ENCODE results near the gene CSNK1G1.
"Not testable (repeated sequence)": the region's sequence is repeated elsewhere in the genome, so short reads cannot be mapped to it uniquely, and the experiment has no call there.

CSNK1G1 gene

DNA sequence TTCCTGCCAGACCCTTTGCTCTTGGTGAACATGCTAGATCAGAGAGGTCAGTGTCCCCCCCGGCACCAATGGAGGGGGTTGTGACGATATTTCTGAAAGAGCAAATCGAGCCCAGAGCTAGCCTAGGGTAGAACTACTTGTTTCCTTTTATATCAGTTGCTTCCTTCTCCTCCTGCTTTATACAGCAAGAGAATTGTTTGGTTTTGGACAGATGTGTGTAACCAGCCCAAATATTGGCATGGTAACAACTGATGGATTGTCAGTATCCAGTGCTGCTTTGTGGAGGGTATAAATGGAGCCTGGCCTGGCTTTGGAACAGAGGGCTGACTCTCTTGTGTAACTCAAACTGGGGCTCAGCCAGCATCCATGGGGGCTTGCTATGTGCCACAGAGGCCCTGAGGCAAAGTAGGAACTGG is 233.0 kb downstream of the CSNK1G1 start:
- Histone ChIP-seq H3K9ac (ENCODE audit: low read depth in 1 of 2, low read length in 2 of 2) (no peak overlapping the region), H3K4me3 (ENCODE audit: low read depth in 1 of 2, low read length in 2 of 2) (no peak overlapping the region), H3K27ac (ENCODE audit: low read depth, low read length) (no peak overlapping the region), H3K36me3 (ENCODE audit: control insufficient read depth in 1 of 2, insufficient read depth in 2 of 2, low read length in 2 of 2) (peaks cover 51 to 83% of the 10 kb centered on the region in 2 donors), H3K9me3 (ENCODE audit: control insufficient read depth in 1 of 2, low read length in 2 of 2) (no peaks in the 10 kb centered on the region), H3K4me1 (ENCODE audit: control insufficient read depth in 1 of 2, insufficient read depth in 2 of 2, low read length in 2 of 2) (no peaks in the 10 kb centered on the region), H3K27me3 (ENCODE audit: control insufficient read depth in 1 of 2, insufficient read depth in 2 of 2, low read length in 2 of 2) (no peaks in the 10 kb centered on the region)

DNA sequence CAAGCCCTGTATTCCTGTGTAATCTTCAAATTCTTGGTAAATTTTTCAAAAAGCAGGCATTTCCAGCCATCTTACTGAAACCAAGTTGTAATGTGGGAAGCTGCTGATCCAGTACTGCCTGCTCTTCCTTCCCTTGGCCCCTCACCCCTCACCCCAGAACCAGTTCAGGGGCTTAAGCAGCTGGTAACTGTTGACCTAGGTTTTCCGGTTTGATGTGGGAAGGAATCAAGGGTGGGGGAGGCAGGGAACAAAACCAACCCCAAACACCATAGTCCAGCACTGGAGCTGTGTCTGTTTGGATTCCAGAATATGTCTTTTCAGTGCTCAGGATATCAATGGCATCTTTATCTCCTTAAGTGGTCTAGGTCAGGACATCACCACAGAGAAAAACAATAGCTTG is 233.5 kb downstream of the CSNK1G1 start:
- Histone ChIP-seq H3K4me3 (ENCODE audit: low read depth in 1 of 2, low read length in 2 of 2) (no peak overlapping the region), H3K4me1 (ENCODE audit: control insufficient read depth in 1 of 2, insufficient read depth in 2 of 2, low read length in 2 of 2) (no peaks in the 10 kb centered on the region), H3K27me3 (ENCODE audit: control insufficient read depth in 1 of 2, insufficient read depth in 2 of 2, low read length in 2 of 2) (no peaks in the 10 kb centered on the region), H3K9me3 (ENCODE audit: control insufficient read depth in 1 of 2, low read length in 2 of 2) (no peaks in the 10 kb centered on the region), H3K36me3 (ENCODE audit: control insufficient read depth in 1 of 2, insufficient read depth in 2 of 2, low read length in 2 of 2) (peaks cover 48 to 83% of the 10 kb centered on the region in 2 donors), H3K9ac (ENCODE audit: low read depth in 1 of 2, low read length in 2 of 2) (no peak overlapping the region), H3K27ac (ENCODE audit: low read depth, low read length) (no peak overlapping the region)

DNA sequence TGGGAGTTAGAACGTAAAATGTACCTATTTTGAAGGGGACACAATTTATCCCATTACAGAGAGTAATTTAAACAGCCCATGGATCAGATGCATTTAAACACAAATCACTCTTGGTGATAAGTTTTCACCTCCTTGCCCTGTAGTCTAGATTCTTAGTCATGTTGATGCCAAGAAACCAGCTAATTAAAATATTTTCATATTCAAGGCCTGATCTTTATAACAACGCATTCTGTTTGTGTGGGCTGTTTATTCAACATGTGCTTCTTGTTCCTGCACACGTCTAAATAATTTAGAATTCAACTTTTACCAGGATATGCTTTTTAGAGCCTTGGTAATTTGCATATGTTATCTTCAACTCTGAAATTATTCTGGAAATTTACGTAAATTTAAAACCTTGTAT is 234.4 kb downstream of the CSNK1G1 start:
- no peaks in the 10 kb centered on the region for H3K4me1 ChIP-seq (ENCODE audit: control insufficient read depth in 1 of 2, insufficient read depth in 2 of 2, low read length in 2 of 2)
- no peaks in the 10 kb centered on the region for H3K9me3 ChIP-seq (ENCODE audit: control insufficient read depth in 1 of 2, low read length in 2 of 2)
- no peaks in the 10 kb centered on the region for H3K27me3 ChIP-seq (ENCODE audit: control insufficient read depth in 1 of 2, insufficient read depth in 2 of 2, low read length in 2 of 2)
- H3K27ac ChIP-seq (ENCODE audit: low read depth, low read length) = no peak overlapping the region
- no peak overlapping the region for H3K4me3 ChIP-seq (ENCODE audit: low read depth in 1 of 2, low read length in 2 of 2)
- peaks cover 46 to 82% of the 10 kb centered on the region in 2 donors for H3K36me3 ChIP-seq (ENCODE audit: control insufficient read depth in 1 of 2, insufficient read depth in 2 of 2, low read length in 2 of 2)
- H3K9ac ChIP-seq (ENCODE audit: low read depth in 1 of 2, low read length in 2 of 2) = no peak overlapping the region

DNA sequence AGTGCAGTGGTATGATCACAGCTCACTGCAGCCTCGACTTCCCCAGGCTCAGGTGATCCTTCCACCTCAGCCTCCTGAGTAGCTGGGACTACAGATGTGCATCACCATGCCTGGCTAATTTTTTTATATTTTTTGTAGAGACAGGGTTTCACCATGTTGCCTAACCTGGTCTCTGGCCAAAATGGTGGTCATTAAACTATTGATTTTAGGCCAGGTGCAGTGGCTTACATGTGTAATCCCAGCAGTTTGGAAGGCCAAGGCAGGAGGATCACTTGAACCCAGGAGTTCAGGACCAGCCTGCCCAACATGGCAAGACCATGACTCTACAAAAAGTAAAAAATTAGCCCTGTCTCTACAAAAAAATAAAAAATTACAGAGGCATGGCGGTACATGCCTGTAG is 235.7 kb downstream of the CSNK1G1 start:
- H3K9me3 ChIP-seq (ENCODE audit: control insufficient read depth in 1 of 2, low read length in 2 of 2); H3K4me3 ChIP-seq (ENCODE audit: low read depth in 1 of 2, low read length in 2 of 2); H3K27me3 ChIP-seq (ENCODE audit: control insufficient read depth in 1 of 2, insufficient read depth in 2 of 2, low read length in 2 of 2); H3K27ac ChIP-seq (ENCODE audit: low read depth, low read length); H3K9ac ChIP-seq (ENCODE audit: low read depth in 1 of 2, low read length in 2 of 2); H3K4me1 ChIP-seq (ENCODE audit: control insufficient read depth in 1 of 2, insufficient read depth in 2 of 2, low read length in 2 of 2): not testable (repeated sequence)
- peaks cover 48 to 88% of the 10 kb centered on the region in 2 donors for H3K36me3 ChIP-seq (ENCODE audit: control insufficient read depth in 1 of 2, insufficient read depth in 2 of 2, low read length in 2 of 2)

DNA sequence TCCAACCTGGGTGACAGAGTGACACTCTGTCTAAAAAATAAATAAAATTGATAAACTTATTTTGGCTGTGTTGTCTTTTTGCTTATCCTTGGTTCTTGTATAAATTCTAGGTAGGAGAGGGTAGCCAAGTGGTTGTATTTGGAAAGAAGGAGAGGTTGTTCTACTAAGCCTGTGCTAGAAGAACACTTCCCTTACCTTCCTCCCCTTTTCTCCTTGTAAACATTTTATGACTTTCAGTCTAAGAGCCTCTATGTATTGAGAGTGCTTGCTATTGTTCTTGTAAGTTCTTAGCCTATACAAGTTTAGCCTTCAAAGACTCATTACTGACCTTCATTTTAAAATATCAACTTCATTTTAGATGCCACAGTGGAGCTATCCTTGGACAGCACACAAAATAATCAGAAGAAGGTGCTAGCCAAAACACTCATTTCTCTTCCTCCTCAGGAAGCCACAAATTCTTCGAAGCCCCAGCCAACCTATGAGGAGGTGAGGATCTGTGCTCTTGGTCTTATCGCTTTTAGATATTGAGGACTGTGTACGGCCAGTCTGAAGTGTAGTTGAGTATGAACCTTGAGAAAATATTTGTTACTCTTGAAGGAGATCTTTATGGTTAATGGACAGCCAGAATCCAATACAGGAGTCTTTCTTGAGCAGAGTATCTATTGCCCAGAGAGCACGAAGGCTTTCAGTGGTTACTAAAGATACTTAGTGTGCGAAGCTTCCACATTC is 238.1 kb downstream of the CSNK1G1 start:
- Histone ChIP-seq H3K4me1 (ENCODE audit: control insufficient read depth in 1 of 2, insufficient read depth in 2 of 2, low read length in 2 of 2) (no peaks in the 10 kb centered on the region), H3K27me3 (ENCODE audit: control insufficient read depth in 1 of 2, insufficient read depth in 2 of 2, low read length in 2 of 2) (no peaks in the 10 kb centered on the region), H3K9me3 (ENCODE audit: control insufficient read depth in 1 of 2, low read length in 2 of 2) (no peaks in the 10 kb centered on the region), H3K27ac (ENCODE audit: low read depth, low read length) (no peak overlapping the region), H3K9ac (ENCODE audit: low read depth in 1 of 2, low read length in 2 of 2) (no peak overlapping the region), H3K36me3 (ENCODE audit: control insufficient read depth in 1 of 2, insufficient read depth in 2 of 2, low read length in 2 of 2) (peaks cover 43 to 93% of the 10 kb centered on the region in 2 donors), H3K4me3 (ENCODE audit: low read depth in 1 of 2, low read length in 2 of 2) (no peak overlapping the region)
